Neural crest cell (in vitro differentiated cells): Measurements from ENCODE around the gene RALGAPA1. TPM values are rescaled to one million over a fixed set of nuclear protein-coding genes. Genes with fewer than 3 reads are reported as not detected.

ENCODE experiments used
- DNase-seq: peaks from one replicate; pipeline ENCODE4 v3.0.0; 2021; ENCODE audit warnings: low read depth, mixed read lengths, low spot score
- H3K27ac Mint-ChIP-seq: one replicate; pipeline ENCODE4 v1.8.0; 2021; ENCODE audit warnings: mild to moderate bottlenecking, mixed read lengths; ENCODE audit not compliant: unreplicated experiment
- H3K27me3 Mint-ChIP-seq: 2 replicates; pipeline ENCODE4 v1.8.0; 2021; ENCODE audit warnings: low read depth, mild to moderate bottlenecking, mixed read lengths
- H3K36me3 Mint-ChIP-seq: 2 replicates; pipeline ENCODE4 v1.8.0; 2021; ENCODE audit warnings: low read depth, mild to moderate bottlenecking, mixed read lengths
- H3K4me1 Mint-ChIP-seq: 2 replicates; pipeline ENCODE4 v1.8.0; 2021; ENCODE audit warnings: mixed read lengths
- H3K4me3 Mint-ChIP-seq: one replicate; pipeline ENCODE4 v1.8.0; 2021; ENCODE audit warnings: mild to moderate bottlenecking, mixed read lengths
- H3K9me3 Mint-ChIP-seq: 2 replicates; pipeline ENCODE4 v1.8.0; 2021; ENCODE audit warnings: mixed read lengths
- CTCF ChIP-seq: fragments of 200-600 bp; sonication (generic); conservative IDR thresholded peaks from 2 replicates; pipeline ENCODE4 v1.5.0; 2021; ENCODE audit warnings: antibody characterized with exemption, mild to moderate bottlenecking
- total RNA-seq: library from RNA; stranded (reverse); gene quantifications from 2 replicates; pipeline ENCODE4 v1.2.1, GENCODE V29; 2021

The RALGAPA1 gene
- total RNA-seq, 1 donor from 2014 or later, result 46.0 TPM

- Mint-ChIP-seq H3K9me3 (no peaks in the 10 kb centered on the region), H3K27ac (no peak overlapping the region), H3K4me1 (no peaks in the 10 kb centered on the region), H3K4me3 (no peak overlapping the region), H3K27me3 (no peaks in the 10 kb centered on the region), H3K36me3 (no peaks in the 10 kb centered on the region)
- DNase-seq, result no peak
- no peak for TF ChIP-seq CTCF
Measured at GRCh38 chr14:35682802-35683201, 126.3 kb downstream of the RALGAPA1 start.

GRCh38 chr14:35678403-35679028 is 130.6 kb downstream of the RALGAPA1 start:
- Mint-ChIP-seq H3K27ac (peak overlapping the region; percentile 32), H3K4me1 (no peaks in the 10 kb centered on the region), H3K27me3 (no peaks in the 10 kb centered on the region), H3K9me3 (no peaks in the 10 kb centered on the region), H3K36me3 (peaks cover 4% of the 10 kb centered on the region), H3K4me3 (no peak overlapping the region)
- DNase-seq, result no peak
- TF ChIP-seq CTCF, result no peak

GRCh38 chr14:35669782-35670181 is 139.3 kb downstream of the RALGAPA1 start:
- DNase-seq, result no peak
- no peaks in the 10 kb centered on the region for H3K9me3 Mint-ChIP-seq
- no peaks in the 10 kb centered on the region for H3K27me3 Mint-ChIP-seq
- H3K36me3 Mint-ChIP-seq, result peaks cover 13% of the 10 kb centered on the region
- H3K27ac Mint-ChIP-seq, result no peak overlapping the region
- no peaks in the 10 kb centered on the region for H3K4me1 Mint-ChIP-seq
- no peak for TF ChIP-seq CTCF
- no peak overlapping the region for H3K4me3 Mint-ChIP-seq

- Mint-ChIP-seq H3K9me3 (no peaks in the 10 kb centered on the region), H3K36me3 (peaks cover 6% of the 10 kb centered on the region), H3K4me3 (no peak overlapping the region), H3K27me3 (no peaks in the 10 kb centered on the region), H3K27ac (no peak overlapping the region), H3K4me1 (no peaks in the 10 kb centered on the region)
- no peak for DNase-seq
- no peak for TF ChIP-seq CTCF
Measured at GRCh38 chr14:35666429-35667043, 142.6 kb downstream of the RALGAPA1 start.

- no peak for TF ChIP-seq CTCF
- Mint-ChIP-seq H3K9me3 (no peaks in the 10 kb centered on the region), H3K36me3 (peaks cover 11% of the 10 kb centered on the region), H3K4me1 (no peaks in the 10 kb centered on the region), H3K27me3 (no peaks in the 10 kb centered on the region), H3K27ac (no peak overlapping the region), H3K4me3 (no peak overlapping the region)
- no peak for DNase-seq
Measured at GRCh38 chr14:35661875-35662274, 147.2 kb downstream of the RALGAPA1 start.
